AG04450 (cell line): ENCODE results near the gene MSANTD4. TPM values are rescaled to one million over a fixed set of nuclear protein-coding genes. Genes with fewer than 3 reads are reported as not detected.

Experiments used
- CTCF ChIA-PET: fragments of 300-600, 350-600 bp; formaldehyde crosslinking; extraction: SDS; loops from one replicate; lab custom pipeline; 2022; ENCODE audit warnings: antibody characterized with exemption, inconsistent platforms; lab: Charles Lee
- POLR2A ChIA-PET: fragments of 350-600 bp; formaldehyde crosslinking; extraction: SDS; loops from one replicate; lab custom pipeline; 2021; ENCODE audit warnings: antibody characterized with exemption, inconsistent platforms; lab: Yijun Ruan, JAX
- DNase-seq: peaks from one replicate; pipeline ENCODE4 v3.0.0-alpha.2; 2011; ENCODE audit warnings: low read depth, low spot score
- H3K27ac ChIP-seq: one replicate; pipeline ENCODE4 v1.5.1; 2012; ENCODE audit warnings: low read depth, low read length, control low read depth
- H3K27me3 ChIP-seq: one replicate; pipeline ENCODE4 v1.6.0; 2012; ENCODE audit warnings: low read length; ENCODE audit not compliant: control insufficient read depth, insufficient read depth
- H3K4me3 ChIP-seq: 2 replicates; pipeline ENCODE4 v1.5.1; 2011; ENCODE audit warnings: mild to moderate bottlenecking, low read depth, low read length, control low read depth
- H3K9me3 ChIP-seq: 2 replicates; pipeline ENCODE4 v1.5.1; 2012; ENCODE audit warnings: low read length; ENCODE audit not compliant: control insufficient read depth, insufficient read depth
- polyA plus RNA-seq: library from polyadenylated mRNA; depleted of rRNA; stranded (reverse); fragments of >200 nt; gene quantifications from 2 replicates; pipeline ENCODE4 v1.2.3, GENCODE V29; 2011
- TF ChIP-seq, protein P1 (sequence below): IDR thresholded peaks from 2 replicates; pipeline ENCODE4 v1.5.1; 2011; ENCODE audit warnings: low read depth, low read length, control low read depth, inconsistent platforms

Gene MSANTD4
- polyA plus RNA-seq, 1 experiment: 29.0 TPM

DNA sequence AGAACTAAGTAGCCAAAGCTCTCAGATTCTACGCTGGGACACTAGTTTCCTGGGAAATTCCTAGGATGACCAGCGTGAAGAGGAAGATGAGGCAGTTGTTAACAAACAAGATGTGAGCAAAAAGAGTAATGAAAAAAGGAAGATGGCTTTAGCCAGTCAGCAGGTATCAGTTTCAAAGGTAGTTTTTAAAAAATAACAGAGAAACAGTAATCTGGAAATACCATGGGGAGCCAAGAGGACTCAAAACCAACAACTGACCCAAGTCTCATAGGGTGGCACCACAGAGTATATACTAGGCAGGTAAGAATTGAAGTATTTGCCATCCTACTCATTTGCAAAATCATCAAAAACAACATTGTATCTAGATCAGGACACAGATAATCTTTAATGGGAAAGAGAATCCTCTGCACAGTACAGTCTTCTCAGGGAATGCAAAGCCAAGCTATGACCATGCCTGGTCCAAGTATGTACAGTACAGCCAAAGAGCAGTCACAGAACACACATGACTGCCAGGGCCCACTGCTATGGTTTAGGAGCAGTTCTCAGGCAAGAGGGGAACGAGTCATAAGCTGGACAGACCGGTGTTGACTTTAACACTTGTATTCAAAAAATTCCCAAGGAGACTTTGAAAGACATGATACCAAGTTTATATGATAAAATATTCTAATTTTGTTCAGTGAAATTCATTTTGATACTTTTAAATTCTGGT is 20.6 kb downstream of the MSANTD4 start:
- no peak overlapping the region for H3K4me3 ChIP-seq
- TF ChIP-seq, protein P1, sequence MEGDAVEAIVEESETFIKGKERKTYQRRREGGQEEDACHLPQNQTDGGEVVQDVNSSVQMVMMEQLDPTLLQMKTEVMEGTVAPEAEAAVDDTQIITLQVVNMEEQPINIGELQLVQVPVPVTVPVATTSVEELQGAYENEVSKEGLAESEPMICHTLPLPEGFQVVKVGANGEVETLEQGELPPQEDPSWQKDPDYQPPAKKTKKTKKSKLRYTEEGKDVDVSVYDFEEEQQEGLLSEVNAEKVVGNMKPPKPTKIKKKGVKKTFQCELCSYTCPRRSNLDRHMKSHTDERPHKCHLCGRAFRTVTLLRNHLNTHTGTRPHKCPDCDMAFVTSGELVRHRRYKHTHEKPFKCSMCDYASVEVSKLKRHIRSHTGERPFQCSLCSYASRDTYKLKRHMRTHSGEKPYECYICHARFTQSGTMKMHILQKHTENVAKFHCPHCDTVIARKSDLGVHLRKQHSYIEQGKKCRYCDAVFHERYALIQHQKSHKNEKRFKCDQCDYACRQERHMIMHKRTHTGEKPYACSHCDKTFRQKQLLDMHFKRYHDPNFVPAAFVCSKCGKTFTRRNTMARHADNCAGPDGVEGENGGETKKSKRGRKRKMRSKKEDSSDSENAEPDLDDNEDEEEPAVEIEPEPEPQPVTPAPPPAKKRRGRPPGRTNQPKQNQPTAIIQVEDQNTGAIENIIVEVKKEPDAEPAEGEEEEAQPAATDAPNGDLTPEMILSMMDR: no peak
- DNase-seq: no peak
- H3K27me3 ChIP-seq: no peaks in the 10 kb centered on the region
- H3K9me3 ChIP-seq: peaks cover 2% of the 10 kb centered on the region; the same call in 1 of the 2 replicates
- POLR2A ChIA-PET: no interaction called here
- no peak overlapping the region for H3K27ac ChIP-seq
- CTCF ChIA-PET: no interaction called here

DNA sequence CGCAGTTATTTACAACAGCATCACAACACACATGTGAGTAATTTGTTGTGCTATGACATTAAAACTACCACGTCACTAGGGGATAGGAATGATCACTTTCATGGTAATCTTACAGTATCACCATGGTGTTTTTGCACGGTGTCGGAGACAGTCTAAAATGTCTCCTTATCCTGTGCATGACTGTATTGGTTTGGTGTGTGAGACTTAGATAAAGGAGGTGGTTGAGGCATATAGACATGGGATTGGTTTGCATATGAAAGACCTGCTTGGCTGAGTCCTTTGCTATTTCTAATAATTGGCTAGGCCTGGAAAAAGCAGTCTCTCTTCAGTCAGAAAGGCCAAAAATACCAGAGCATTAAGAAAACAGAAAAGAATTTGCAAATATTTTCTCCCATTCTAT is 30.2 kb downstream of the MSANTD4 start:
- no peak overlapping the region for H3K4me3 ChIP-seq
- H3K9me3 ChIP-seq: no peaks in the 10 kb centered on the region
- DNase-seq: no peak
- no peak overlapping the region for H3K27ac ChIP-seq
- ChIA-PET CTCF (no interaction called here), POLR2A (no interaction called here)
- no peaks in the 10 kb centered on the region for H3K27me3 ChIP-seq
- TF ChIP-seq, protein P1: no peak

DNA sequence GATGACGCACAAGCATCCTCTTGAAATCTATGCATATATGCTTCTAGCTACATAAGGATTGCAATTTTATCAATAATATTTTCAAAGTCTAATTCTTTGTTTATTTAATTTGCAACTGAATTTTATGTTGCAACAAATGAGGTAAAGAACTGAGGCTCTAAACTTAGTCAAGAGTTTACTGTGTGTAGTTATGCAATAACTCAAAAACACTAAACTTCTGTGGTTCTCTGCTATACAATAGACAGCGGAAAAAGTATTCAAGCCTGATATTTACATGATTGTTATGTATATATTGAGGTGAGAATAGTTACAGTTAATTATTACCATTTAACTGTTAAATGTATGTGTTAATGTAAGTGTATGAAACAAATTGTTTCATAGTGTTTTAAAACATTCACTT is 32.9 kb downstream of the MSANTD4 start:
- DNase-seq: no peak
- CTCF ChIA-PET: no interaction called here
- no peak overlapping the region for H3K27ac ChIP-seq
- TF ChIP-seq, protein P1: no peak
- POLR2A ChIA-PET: no interaction called here
- H3K27me3 ChIP-seq: no peaks in the 10 kb centered on the region
- no peaks in the 10 kb centered on the region for H3K9me3 ChIP-seq
- no peak overlapping the region for H3K4me3 ChIP-seq

DNA sequence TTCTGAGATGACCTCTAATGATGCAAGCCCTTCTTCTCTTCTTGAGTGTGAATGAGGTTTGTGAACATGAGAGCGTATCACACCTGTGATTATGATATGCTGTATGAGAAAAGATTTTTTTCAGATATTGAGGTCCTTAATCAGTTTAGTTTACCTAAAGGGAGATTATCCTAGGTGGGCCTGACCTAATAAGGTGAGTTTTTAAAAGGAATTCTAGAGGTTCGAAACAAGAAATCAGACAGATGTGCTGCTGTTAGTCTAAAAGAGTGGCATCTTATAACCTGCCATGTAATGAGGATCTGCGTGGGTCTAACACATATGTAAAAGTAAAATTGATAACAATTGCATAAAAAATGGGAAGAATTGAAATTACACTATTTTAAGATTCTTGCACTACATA is 33.8 kb downstream of the MSANTD4 start:
- H3K4me3 ChIP-seq: no peak overlapping the region
- TF ChIP-seq, protein P1: no peak
- ChIA-PET POLR2A (no interaction called here), CTCF (no interaction called here)
- no peak overlapping the region for H3K27ac ChIP-seq
- no peak for DNase-seq
- no peaks in the 10 kb centered on the region for H3K9me3 ChIP-seq
- H3K27me3 ChIP-seq: no peaks in the 10 kb centered on the region

DNA sequence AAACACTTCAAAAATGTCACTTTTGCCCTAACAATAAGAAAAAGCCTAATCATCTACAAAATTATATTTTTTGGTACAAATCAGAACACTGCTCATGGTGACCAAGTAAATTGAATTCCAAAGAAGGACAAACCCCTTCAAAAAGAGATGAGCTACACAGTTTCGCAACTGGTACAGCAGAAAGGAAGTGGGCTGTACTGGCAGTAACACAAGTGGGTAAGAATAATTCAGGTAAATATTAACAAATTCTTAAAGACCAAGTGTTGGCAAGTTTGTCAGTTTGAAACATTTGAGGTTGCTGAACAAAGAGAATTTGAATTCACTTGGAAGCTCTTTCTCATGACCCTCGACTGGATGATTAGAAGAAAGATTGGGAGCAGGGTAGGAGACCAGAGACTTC is 35.5 kb downstream of the MSANTD4 start:
- Histone ChIP-seq H3K27me3 (no peaks in the 10 kb centered on the region), H3K9me3 (no peaks in the 10 kb centered on the region), H3K4me3 (no peak overlapping the region), H3K27ac (no peak overlapping the region)
- TF ChIP-seq, protein P1: no peak
- ChIA-PET CTCF (no interaction called here), POLR2A (no interaction called here)
- no peak for DNase-seq
